GM11168 (cell line): ENCODE data around the gene MEF2C.

ENCODE experiments used
- in situ Hi-C: fragments of 300-500 bp; cut with MboI; formaldehyde crosslinking; loops from one replicate; pipeline ENCODE4 v1.12.0; 2022; ENCODE audit warnings: low sequenced_read_pairs; ENCODE audit not compliant: unreplicated experiment

The MEF2C gene

DNA sequence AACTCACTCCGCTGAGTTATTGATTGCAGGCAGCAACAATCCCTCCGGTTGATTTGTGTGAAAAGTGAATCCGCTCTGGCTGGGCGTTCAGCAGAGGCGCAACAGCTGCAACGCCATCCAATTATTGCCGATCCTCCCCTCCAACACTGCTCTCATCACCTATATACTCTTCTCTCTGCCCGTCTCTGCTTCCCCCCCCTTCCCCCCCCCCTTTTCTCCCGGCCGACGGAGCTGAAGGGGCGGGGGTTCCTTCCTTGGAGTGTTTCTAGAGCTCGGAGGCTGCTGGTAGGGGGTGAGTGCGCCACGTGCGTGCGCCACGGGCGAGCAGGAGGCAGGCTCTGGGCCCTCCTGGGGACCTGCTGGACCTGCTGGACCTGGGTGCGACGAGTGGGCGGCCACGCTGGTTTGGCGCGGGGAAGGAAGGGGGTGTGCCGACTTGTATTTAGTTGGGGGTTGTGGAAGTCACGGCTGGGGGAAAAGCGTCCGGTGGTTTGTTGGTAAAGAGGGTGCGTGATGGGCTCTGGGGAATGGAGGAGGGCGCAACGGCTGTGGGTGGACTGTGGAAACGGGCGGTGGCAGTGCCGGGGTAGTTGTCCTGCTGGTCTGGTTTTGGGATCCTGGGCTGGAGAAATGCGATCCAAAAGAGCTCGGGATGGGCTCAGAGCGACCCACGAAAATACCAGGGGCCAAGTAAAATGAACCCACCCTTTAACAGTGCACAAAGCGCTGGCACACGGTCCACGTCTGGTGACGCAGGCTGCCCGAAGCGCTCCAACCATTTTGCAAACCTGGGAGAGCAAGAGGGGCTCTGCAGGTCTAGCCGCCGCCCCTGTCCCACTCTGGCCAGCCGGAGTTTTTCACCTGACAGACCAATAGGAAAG is 6.4 kb upstream of the MEF2C start:
- in situ Hi-C loops: loop anchor here (10.0 kb wide), 1 partner anchor 385 kb away; no protein-coding TSS in a partner anchor

DNA sequence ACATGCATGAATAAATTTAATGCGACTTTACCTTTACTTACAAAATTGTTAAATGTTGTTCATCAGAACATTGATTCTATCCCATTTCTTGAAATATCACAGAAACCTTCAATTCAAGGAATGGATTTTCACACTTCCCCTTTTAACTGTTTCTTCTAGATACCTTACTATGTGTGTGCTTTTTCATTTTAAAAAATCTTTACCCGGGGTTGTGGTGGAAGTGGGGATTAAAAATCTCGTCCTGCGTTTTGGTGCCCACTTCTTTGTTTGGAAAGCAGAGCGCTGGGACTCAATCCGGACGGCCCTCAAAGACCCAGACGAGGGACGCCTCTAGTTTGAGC is 5.8 kb upstream of the MEF2C start:
- in situ Hi-C loops: loop anchor here (10.0 kb wide), 1 partner anchor 386 kb away; no protein-coding TSS in a partner anchor

DNA sequence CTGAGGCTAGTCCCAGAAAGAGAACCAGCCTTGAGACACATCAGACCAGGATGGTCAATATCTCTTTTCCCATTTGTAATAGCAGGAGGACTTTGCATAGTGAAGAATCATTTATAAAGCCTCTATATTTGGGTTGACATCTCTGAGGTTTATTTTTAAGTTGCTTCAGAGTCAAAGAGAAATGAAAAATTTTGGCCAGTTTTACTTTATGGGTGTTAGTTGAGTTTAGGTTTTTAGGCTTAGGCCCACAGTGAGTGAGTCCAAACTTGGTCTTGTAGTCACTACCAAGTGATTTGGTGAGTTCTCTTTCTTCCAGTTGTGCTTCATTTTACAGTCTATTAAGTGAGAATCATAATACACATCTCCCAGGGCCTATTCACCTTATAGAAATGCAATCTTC is 5.3 kb upstream of the MEF2C start:
- in situ Hi-C loops: loop anchor here (10.0 kb wide), 1 partner anchor 387 kb away; no protein-coding TSS in a partner anchor

DNA sequence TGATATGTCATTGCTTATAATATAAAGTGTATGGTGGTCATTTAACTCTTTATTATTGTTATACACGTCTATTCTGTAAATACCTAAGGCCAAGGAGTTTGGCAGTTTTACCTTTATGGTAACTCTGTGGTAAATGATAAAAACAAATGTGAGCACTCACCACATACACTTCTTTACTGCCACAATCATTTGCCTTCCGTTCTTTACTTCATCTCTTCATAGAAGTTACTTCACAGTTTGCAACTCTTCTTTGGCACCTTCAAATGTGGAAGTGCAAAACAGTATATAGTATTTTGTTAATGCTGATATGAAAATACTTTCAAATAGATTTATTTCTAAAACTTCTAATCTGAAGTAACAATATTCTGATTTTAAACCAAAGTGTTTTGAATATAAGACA is 4.4 kb upstream of the MEF2C start:
- in situ Hi-C loops: loop anchor here (10.0 kb wide), 1 partner anchor 387 kb away; no protein-coding TSS in a partner anchor

DNA sequence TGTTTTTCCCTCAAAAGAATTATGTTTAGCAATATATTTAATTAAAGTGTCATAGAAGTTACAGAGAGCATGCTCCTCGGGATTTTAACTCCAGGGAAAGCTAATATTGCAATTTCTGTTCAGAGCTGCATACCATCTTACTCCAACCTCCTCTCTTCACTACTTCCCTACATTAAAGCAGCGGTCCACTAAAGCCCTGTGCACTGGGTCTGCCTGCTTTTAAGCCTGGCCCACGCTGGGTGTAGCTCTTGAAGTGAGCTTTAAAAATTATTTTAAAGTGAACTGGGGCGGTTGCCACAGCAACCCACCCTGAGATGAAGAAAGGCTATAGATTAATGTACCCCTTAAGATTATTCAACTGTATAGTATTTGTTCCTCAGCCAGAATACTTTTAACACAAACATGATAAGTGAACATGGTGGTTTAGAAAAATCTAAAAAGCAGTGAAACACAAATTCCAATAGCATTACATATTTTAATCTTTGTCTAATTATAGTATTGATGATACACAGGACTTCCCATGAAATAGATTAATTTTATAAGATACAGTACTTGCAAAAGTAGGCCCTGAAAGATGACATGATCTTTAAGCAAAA is 3.9 kb upstream of the MEF2C start:
- in situ Hi-C loops: loop anchor here (10.0 kb wide), 1 partner anchor 388 kb away; no protein-coding TSS in a partner anchor

DNA sequence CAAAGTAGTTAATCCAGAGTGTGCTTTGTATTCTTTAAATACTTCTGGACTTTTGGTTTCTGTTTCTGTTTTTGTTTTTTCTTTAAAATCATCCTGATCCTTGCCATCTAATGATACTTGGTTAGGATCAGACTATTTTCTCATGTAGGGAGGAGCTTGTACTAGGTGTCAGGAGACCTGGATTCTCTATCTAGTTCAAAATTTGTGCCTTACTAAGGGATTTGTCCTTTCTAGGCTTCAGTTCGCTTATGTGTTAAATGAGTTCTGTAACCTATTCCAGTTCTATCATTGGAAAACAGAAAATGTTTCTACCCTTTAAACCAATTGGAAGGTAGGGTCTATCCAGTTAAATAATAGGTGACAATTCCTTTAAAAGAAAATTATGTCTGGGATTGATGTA is 3.3 kb upstream of the MEF2C start:
- in situ Hi-C loops: loop anchor here (10.0 kb wide), 1 partner anchor 389 kb away; no protein-coding TSS in a partner anchor

DNA sequence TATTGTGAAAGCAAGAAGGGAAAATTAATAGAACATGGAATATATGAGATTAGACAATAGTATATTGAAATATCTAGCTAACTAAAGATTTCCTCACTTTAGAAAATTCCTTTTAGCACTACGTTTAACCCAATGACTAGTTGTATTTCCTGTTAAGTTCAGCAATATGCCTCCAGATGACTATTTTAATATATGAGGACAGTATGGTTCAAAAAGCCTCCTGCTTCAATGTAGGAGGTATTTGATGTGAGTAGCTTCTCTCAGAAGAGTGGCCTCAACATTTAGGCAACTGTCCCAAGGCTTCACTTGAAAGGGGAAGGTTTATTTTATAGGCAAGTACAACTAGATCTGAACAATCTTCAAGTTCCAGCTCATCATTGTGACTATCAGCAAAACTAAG is 2.0 kb upstream of the MEF2C start:
- in situ Hi-C loops: loop anchor here (10.0 kb wide), 1 partner anchor 390 kb away; no protein-coding TSS in a partner anchor

DNA sequence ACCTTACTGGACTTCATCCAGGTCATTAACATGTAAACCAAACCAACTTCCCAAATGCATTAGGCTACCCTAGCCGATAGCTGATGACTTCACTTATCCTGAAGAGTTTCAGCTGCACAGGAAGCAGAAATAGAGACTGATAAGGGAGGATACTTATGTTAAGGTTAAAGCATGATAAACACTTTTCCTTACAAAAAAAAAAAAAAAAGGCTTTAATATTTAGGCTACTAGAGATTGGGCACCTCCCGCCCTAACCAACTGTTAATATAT is 1.6 kb upstream of the MEF2C start:
- in situ Hi-C loops: loop anchor here (10.0 kb wide), 1 partner anchor 390 kb away; no protein-coding TSS in a partner anchor

DNA sequence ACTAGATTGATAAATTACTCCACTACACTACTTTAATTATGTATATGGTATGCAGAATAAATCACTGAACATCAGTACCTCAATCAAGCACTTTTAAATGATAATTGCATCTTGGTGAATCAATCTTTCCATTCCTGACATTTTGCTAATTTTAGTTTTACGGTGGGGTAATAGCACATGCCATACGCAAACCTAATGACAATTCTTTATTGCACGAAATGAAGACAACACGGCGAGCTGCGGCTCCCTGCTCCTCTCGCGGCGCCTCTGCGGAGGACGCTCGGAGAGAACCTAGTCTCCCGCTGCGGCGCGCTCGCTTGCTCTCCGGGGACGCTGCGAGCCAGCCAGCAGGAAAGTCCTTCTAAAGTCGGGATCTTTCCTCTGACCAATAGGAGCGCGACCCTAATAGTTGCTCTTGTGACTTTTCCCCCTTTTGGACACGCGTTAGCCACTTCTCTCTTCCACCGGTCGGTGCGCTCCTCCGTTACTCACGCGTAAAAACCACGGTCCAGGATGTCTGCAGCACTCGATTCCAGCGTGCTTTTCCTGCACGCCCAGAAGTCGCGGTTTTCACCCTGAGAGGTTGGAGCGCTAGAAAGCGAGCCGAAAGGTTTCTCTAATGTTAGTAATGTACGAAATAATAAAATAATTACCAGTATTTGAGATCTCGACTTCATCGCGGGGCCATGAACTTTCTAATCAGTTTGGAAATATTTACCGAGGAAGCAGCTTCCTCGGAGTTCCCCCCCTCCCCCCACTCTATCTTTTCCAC is 1.0 kb upstream of the MEF2C start:
- in situ Hi-C loops: loop anchor here (10.0 kb wide), 1 partner anchor 391 kb away; no protein-coding TSS in a partner anchor

DNA sequence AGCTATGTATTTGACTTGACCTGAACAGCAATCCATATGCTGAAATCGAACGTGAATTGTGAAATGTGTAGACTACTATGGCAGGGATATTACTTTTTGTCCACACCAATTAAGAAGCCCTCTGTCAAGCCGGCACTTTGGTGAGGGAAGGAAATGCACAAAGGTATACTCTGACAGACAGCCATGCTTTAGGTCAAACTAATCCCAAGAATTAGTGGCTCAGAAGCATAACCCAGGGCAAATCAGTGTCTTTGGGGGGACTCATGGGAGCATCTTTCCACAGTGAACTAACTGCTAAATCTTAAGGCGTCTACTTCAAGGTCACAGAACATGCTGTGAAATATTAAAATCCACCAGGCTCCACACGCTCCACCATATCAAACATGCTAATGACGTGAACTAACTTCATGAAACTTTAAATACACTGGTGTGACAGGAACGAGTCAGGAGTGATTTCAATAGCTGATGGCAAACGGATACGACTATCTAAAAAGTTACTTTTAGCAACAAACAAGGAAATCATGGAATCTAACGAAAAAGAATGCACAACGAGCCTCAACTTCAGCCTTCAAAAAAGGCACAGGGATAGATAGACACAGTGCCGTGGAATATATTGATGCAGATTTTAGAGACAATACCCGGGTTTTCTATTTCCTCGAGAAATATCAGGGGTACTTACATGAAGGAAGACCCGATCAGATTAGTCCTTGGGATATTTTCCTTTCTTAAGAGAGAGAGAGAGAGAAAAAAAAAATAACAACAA is 527 bp downstream of the MEF2C start:
- in situ Hi-C loops: loop anchor here (10.0 kb wide), 1 partner anchor 392 kb away; no protein-coding TSS in a partner anchor

DNA sequence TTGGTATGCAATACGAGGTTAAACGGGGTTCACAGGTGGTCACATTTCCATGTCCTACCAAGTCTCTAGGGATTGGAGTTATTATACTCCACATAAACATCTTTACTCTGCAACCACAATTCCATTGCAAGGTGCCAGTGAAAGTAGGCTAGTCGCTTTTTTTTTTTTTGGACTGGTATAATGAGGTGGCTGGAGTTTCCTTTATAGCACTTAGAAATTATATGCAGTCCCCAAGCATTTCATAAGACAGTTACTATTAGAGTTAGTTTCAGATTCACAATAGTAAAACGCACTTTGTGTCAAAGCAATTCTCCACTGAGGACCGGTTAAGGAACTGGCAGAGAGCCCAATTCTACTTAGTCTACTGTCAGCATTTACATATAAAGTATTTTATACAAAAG is 1.4 kb downstream of the MEF2C start:
- in situ Hi-C loops: loop anchor here (10.0 kb wide), 1 partner anchor 393 kb away; no protein-coding TSS in a partner anchor

DNA sequence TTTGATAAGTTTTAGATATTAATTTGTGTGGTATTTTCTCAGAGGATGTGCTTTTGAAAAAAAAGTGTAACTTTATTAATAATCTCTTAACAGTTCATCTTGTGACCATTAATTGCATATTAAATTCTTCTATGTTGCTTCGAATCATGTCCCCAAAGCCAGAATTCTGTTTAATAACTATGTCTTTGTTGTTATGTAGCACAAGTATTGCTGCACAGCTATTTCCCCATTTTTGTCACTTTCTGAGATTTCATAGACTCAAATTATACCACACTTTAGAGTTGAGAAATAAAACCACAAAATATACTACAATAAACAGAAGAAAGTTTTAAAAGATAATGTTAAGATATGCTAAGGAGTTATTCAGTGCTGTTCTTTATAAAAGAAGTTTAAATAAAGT is 2.8 kb downstream of the MEF2C start:
- in situ Hi-C loops: loop anchor here (10.0 kb wide), 1 partner anchor 395 kb away; no protein-coding TSS in a partner anchor

DNA sequence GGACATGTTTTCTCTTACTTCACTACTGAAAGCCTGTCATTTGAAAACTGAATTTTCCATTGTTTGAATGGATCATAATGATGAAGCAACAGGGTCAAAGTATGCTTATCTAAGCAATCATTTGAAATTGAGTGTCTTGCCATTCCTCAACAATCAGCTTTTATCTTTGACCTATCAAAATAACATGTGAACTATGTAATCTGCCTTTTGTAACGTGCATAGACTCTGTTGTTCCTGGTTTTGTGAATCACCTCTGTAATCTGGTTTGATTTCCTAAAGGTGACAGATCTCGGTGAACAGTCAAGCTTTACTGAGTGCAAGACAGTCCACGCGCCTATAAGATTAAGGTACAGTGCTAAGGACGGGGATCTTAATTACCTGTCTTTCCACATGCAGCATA is 3.3 kb downstream of the MEF2C start:
- in situ Hi-C loops: loop anchor here (10.0 kb wide), 1 partner anchor 395 kb away; no protein-coding TSS in a partner anchor

DNA sequence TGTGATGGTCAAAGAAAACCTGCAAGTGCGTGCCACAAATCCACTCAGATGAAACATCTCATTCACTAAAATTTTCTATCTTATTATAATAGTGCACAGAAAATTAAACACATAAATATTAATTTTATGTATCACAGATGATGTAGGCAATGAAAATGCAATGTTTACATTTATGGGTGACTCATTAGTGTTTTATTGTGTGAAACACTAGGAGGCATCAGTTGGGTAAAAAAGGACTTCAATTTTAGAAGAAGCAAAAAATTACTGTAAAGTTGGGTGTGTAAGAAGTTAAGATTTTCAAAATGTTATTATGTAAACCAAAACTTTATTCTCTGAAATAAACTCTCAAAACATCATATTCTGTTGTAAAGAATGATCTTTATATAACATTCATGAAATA is 4.0 kb downstream of the MEF2C start:
- in situ Hi-C loops: no loop called here

DNA sequence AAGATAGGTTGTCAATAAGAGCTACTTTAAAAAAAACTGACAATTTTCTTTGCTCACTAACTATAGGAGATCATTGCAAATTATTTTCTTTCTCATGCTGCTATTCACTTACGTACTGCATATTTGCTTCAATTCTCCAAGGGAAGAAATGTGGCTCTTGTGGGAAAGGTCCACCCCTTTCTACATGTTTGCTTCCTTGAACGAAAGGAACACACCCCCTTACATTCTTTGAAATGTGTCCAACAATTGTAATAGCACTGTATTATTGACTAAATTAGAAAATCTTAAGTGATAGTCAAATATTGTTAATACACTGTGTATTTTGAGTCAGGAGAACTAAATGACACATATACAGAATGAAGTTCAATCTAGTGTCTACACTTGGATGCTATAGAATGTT is 5.2 kb downstream of the MEF2C start:
- in situ Hi-C loops: no loop called here

DNA sequence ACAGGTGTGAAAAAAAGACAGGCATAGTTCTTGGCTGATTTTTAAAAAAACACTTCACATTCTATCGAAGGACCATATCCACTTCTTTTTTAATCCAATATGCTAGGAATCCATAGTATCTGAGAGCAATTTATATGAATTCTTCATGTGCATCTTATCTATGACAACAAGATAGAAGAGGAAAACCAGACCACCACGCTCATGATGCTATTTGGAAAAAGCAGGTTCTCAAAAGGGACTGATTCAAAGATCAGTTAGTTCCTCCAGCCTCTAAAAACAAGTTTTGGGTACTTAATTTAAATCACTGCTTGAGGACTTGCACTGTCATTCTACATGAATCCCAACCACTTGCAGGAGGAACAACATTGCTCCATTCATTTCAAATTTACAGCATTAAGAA is 6.3 kb downstream of the MEF2C start:
- in situ Hi-C loops: no loop called here

DNA sequence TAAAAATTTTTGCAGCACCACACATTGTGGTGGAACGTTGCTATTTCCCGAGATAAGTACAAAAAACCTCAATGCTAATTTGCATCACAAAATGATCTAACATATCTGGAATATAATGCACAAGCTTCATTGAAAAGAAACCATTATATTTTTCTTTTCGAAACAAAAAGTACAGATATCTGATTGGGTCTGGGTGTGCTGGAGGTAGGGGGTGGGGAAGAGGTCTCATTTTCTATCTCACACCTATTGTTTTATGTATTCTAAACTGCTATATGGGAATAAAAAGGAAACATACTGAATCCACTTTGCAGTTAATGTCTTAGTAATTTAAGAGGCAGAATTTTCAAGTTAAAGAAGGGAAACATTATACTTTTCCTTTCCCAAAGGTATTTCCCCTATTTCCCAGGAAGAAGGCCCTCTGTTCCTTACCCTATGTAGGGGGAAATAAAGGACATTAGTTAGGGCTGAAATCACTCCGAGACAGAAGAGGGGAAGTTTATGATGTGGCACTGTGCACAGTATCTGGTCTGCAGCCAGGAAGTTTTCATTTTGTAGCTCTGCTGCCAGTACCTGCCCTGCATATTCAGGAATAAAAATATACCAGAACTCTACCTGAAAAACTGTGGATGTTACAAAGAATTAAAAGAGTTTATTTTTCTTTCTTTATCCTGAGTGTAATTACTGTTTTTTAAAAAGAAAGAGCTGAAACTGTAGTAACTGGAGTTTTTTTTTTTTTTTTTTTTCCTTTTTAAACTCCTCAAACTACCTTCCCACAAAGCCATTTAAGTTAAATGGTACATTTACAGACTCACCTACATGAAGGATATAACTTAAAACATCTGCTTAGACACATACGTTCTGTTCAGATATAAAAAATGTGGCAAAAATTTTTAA is 7.4 kb downstream of the MEF2C start:
- in situ Hi-C loops: no loop called here

DNA sequence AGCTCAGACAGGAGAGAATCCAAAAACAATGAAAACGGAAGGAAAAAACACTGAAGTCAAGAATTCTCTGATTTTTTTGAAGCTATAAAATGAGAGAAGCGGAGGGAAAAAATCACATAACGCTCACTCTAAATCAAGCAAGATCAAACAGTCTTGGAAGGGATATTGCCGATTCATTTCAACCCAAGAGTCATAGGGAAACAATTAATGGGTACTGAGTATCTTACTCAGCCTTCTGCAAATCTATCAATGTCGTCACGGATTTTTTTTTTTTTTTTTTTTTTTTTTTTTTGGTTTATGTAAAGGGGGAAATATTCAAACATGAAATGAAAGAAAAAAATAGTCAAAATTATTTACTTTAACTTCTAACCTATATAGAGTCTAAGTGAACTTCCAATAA is 9.5 kb downstream of the MEF2C start:
- in situ Hi-C loops: no loop called here

DNA sequence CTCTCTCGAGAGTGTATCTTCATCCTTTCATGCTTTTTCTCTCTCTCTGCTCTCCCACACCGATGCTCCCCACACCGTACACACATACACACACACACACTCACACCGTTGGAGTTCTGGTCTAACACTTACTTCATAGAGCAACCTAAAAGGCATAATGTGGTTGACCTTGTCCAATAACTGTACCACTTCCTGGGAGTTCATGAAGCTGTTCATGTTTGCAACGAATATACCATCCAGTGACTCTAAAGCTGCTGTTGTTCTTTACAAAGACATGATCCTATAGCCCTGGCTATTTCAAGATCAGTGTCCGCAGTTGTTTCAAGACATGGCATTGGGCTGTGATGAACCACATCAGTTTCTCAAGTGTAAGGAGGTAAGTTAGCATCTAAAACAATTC is 10.0 kb downstream of the MEF2C start:
- in situ Hi-C loops: no loop called here
